ENCODE measurements around the gene RSPO4. TPM values are rescaled to one million over a fixed set of nuclear protein-coding genes. Genes with fewer than 3 reads are reported as not detected.

Gene RSPO4
- total RNA-seq, 1 donor from 2014 or later = not detected

DNA sequence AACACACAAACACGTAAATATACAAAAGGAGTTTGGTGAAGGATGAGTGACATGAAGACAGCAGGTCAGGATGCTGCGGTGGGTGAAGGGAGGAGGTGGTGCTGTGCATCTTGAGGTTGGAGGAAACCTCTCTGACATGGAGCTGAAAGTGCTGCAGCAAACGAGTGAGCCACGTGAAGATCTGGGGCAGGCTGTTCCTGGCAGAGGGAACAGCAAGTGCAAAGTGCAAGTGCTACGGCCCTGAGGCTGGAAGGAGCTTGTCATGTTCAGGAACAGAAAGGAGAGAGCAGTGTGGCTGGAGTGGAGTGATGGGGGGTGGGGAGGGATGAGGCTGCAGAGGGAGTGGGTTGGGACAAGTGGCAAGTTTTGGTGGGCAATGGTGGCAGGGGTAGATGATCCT is 61.2 kb downstream of the RSPO4 start:
- DNase-seq = no peak

DNA sequence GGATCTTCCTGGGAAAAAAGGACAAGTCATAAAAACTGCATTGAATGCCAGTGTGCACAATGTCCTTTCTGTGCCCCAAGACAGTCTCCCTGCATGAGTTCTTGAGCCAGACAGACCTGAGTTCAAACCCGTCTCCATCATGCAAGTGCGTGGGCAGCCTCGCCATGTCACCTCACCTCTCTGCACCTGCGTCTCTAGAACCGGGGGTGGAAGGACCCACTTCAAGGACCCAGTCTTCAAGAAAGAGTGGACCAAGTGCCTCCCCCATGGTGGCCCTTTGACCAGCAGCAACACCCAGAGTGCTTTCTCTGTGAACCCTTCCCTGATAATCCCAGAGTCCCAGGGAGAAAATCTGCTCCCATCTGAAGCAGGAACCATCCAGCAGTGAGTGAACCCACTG is 62.5 kb downstream of the RSPO4 start:
- no peak for DNase-seq

DNA sequence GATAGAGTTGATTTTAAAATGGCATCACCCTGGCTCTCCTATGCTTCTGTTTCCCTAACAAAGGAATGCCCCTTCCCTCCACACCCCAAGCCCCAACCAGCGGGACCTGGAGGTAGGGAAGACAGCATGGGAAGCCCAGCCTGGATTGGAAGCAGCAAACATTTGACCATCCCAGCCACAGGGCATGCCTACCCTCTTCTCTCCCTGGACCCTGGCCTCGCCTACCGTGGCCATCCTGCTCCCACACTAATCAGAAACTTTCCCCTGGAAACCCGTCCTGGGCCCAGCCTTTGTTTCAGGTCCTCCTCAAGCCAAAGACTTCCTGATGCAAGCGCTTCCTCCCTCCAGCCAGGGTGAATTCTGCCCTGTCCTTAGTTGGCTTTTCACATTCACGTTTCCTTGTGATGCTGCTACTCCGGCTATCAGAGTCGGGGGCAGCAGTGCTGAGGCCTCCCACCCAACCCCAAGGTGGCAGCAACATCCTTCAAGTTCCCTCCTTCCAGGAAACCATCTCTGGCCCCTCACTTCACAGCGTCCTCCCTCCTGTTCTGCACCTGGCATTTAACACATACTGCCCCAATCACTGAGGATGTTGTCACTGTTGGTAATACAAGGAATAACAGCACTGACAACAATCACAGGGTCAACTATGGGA is 67.8 kb downstream of the RSPO4 start:
- DNase-seq = no peak

DNA sequence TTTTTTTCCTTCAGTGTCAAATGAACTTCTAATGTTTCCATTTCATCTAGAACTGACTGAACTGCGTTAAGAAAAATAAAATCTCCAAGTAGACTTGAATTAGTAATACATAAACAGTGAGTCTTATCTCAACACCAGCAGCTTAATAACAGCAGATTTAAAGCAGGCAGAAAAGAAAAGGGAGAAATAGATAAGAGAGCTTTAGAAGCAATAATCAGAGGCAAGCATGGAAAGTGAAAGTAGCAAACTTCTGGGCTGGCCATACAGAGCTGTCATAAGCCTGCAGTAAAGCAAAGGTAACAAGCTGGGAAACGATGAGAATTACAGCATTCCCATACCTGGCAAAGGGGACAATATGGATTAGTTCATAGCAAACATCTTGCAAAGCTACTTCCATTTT is 69.1 kb downstream of the RSPO4 start:
- no peak for DNase-seq

DNA sequence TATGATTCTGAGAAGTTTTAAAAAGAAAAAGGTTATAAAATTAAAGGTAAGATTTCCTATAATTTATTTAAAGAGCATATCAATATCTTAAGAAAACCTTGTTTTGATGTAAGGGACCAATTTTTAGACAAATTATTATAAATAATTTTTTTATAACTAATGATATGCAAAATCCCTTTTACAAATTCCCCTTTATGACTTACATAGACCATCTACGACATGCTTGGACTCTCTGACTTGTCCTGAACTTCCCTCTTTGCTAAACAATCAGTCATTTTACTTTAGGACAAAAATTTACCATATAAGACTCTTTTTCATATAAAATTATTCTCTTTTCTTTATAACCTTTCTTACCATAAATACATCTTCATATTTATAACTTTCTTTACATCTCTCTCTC is 70.7 kb downstream of the RSPO4 start:
- no peak for DNase-seq

DNA sequence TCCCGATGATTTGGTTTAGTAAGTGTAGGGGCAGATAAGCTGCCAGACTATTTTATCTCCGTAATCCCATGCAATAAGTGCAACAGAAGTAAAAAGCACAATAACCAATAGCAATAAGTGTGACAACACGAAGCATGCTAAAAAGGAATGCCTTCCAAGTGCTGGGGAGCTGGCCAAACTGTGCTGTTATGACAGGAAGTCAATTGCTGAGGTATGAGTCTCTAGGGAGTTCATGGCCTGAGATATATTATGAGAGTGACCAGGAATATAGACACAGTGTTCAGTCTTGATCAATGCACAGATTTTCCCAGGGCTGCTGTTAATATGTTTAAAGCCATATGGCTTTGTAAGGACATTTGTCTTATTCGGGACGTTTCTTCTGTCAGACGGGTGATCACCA is 75.4 kb downstream of the RSPO4 start:
- no peak for DNase-seq

DNA sequence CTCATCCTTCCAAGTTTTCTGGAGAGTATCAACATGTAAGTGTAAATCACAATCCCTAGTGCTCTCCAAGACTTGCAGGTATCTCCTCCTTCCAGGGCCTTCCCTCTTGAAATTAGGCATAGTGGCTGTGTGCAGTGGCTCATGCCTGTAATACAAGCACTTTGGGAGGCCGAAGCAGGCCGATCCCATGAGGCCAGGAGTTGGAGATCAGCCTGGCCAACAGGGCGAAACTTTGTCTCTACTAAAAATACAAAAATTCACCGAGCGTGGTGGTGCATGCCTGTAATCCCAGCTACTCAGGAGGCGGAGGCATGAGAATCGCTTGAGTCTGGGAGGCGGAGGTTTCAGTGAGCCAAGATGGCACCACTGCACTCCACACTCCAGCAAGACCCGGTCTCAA is 76.6 kb downstream of the RSPO4 start:
- DNase-seq = no peak

DNA sequence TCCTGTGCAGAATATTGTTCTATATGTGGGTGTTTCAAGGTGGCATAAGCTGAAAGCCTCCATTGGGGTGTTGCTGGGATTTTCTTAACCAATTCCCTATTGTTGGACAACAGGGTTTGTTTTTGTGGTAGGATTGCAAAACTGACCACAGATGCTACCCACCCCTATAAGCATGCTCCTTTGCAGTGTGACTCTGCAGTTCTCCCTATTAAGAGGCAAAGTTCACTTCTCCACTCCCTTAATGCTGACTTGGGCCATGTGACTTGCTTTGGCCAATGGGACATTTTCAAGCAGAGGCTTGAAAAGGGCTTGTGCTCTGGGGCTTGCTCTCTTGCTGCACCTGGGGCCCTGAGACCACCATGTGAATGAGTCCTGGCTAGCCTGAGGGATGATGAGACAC is 77.5 kb downstream of the RSPO4 start:
- DNase-seq = no peak

DNA sequence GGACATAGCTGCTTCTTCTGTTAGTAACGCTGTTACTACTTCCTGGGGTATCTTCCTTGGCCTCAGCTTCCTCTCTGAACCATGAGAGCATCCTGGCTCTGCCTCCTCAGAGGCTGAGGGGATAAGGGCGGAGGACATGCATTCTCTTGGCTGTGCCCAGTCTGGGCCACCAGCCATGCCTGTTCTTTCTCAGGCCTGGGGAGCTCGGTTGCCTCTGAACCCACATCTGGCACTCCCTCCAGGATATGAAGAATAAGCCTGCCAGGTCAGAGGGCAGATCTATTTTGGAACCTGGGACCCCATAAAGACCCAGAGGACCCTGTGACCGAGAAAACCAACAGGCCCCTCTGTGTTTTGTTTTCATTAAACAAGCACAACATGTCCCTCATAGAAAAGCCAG is 79.3 kb downstream of the RSPO4 start:
- no peak for DNase-seq

DNA sequence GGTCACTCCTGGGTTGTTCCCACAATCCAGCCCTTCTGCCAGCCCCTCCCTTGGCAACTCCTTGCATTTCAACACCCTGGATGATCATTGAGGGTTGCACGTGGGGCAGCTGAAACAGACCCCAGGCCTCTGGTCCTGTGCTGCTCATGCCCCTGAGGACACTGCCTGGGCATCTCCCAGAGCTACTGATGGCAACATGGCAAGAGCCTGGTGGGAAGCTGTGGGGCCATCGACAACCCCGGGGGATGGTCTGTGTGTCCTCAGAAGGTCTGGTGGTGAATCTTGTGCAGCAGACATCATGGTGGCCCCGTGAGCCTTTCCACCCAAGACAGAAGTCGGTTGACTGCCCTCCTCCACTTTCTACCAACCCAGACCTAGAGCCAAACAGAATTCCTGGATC is 81.0 kb downstream of the RSPO4 start:
- no peak for DNase-seq

DNA sequence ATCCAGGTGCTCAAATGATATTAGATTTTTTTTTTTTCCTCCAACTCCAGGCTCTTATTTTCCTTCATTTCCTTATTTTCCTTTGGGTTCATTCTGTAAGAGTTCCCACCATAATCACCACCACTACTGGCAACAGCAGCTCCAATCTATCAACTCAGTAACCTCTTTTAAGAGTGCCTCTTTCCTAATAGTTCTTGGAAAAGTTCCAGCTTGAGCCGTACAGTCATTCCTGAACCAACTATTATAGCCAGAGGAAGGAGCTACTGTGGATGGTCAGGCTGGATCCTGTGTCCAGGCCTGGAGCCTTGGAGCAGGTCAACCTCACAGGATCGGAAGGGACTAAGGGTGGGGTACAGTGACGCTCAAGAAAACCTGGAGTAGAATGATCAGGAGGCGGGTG is 81.8 kb downstream of the RSPO4 start:
- no peak for DNase-seq

DNA sequence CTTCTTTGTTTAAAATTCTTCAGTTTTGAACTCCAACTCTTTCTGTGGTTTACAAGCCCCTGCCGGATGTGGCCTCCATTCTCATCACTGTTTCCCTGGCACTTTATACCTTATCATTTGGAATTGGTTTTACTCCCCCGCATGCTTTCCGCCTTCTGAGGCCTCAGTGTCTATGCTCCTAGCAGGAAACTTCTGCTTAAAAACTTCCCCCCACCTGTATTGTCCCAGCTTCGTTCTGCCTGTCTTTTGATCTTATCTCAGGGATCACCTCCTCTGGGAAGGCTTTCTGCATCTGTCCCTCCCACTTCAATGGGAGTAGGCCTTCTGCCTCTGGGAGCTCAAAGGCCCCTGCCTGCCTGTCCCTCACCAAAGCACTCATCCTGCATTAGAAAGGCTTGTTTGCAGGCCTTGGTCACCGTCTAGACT is 82.6 kb downstream of the RSPO4 start:
- DNase-seq = no peak

DNA sequence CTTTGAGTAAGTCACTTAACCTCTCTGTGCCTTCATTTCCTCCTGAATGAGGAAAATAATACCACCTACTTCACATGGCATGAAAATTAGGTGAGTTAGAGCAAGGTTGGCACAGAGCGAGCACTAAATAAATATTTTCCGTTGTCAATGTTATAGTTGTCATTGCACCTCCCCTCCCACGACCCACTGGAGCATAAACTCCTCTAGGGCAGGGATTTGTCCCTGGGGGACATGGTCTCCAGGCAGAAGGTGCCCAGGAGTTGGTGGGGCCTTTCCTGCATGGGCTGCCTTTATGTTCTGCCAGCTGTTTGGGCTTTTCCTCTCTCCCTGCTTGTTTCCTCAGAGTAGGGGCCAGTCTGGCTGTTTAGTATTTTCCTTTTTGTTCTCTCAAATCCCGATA is 84.7 kb downstream of the RSPO4 start:
- no peak for DNase-seq

DNA sequence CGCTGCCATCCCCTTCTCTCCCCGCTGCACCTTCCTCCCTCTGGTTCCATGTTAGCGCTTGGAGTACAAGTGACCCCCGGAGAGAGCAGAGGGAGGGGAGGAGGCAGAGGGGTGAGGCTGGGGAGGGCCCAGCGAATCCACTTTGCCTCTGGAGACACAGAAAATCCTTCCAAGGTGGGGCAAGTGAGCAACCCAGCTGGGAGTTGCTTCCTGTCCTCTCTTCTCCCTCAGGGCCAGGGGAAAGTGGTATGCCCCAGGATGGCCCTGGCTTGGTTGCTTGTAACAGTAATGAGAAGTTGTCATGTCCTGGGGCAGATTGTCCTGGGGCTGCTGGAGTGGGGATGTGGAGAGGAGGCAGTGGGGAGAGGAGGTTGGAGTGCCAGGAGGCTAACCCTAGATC is 85.3 kb downstream of the RSPO4 start:
- DNase-seq = no peak

DNA sequence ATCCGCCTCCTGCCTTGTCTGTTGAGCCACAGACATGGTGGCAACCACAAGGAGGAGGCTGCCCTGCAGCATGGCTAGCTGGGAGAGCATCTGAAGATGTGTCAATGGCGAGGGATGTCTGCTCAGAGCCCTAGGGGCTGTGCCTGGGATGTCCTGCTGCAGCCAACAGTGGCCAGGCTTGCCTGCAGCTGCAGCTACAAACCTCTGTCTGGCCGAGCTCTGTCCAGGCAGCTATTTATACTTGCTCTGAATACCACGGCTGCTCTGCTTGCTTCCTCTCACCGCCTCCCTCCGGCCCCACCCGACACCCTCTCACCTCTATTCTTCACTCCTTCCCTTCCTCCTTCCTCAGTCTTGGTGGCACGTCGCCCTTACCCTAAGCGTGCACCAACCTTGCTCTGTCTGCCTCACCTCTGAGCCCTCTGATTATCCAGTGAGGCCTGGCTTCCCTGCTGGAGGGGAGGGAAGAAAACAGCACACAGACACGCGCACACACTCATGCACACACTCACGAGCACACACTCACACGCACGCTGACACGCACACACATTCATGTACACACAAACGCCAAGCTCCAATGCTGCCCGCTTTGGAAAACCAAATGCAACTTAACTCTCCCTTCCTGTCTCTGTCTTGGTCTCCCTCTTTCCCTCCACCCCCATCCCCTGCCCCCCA is 85.8 kb downstream of the RSPO4 start, which contains the start of gene ANGPT4:
Gene ANGPT4, minus strand, starts transcription at position 210 of the 675 bp plus-strand sequence. Its CDS starts 120 bp downstream, at position 90.
- DNase-seq = no peak

DNA sequence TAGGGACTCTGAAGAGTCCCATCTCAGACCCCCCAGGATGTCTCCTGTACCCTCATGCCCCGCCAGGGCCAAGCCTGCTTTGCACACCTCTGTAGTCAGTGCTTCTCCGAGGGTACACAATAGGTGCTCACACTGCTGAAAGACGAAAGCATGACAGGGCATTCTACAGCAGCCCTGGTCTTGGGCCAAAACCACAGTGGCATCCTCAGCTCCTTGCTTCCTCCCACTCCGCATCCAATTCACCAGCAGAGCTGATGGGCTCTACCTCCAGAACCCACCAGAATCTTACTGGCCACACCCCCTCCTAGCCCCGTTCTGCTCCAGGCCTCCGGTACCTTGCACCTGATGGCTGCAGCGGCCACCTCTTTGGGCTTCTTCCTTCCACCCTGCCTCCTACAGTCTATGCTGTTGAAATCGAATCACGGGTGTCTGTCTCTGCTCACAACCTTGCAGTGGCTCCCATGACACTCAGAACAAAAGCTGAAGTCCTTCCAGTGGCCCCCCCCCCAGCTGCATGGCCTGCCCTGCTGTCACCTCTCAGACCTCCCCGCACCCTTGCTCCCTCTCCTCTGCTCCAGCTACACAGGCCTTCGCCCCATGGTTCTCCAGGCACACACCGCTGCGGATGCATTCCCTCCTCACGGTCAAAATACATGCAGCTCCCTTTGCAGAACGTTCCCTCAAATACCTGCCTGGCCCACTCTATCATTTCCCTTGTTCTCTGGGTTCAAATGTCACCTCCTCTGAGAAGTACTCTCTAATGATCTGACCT is 87.2 kb downstream of the RSPO4 start:
- DNase-seq = no peak

DNA sequence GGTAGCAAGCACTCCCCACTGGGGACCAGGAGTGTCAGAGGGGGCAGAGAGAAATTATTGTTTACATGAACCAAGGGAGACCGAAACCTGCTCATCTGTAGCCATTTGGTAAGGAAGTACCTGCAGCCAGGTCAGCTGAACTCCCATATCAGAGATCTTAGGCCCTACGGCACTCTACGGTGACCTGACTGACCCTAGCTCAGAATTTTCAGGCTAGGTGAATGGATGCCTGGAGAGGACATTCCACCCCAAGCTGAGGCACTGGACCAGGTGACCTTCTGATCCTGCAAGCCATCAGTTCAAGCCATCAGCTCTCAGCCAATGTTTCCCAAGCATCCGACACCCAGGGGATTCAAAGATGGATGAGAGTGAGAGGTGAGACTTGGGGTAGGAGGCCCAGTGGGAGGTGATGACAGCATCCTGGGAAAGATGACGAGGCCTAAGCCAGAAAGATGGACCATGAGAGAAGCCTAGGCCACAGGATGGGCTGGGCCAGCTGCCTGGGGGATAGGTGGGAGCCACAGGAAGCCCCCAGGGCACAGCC is 88.7 kb downstream of the RSPO4 start:
- DNase-seq = no peak

DNA sequence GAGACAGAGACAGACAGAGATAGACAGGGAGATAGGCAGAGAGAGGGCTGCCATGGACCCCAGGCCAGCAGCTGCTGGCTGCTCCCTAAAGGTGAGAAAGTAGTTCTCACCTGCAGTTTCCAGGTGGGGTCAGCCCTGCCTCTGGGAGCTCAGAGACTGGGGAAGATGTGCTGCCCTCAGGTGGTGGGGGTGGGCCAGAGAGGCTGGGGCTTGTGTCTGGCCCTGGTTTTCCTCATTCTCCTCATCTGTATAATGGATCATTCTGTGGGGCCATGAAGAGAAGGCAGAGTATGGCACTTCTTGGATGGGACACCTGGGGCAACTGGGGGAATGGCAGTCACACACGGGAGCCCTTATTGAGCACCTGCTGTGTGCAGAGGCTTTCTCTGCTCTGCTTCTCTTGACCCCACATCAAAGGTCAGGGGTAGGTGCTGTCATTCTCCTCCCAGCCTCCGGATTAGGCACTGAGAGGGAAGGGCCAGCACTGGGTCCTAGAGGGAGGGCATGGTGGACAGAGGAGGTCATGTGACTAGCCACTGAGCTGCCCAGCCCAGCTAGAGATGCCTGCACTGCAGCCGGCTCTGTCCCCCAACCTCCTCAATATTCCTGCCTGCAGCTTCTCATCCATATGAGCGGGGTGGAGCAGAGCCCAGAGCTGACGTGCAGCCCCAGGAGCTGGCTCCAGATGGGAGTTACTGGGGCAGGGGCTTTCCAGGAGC is 90.1 kb downstream of the RSPO4 start:
- DNase-seq = no peak

DNA sequence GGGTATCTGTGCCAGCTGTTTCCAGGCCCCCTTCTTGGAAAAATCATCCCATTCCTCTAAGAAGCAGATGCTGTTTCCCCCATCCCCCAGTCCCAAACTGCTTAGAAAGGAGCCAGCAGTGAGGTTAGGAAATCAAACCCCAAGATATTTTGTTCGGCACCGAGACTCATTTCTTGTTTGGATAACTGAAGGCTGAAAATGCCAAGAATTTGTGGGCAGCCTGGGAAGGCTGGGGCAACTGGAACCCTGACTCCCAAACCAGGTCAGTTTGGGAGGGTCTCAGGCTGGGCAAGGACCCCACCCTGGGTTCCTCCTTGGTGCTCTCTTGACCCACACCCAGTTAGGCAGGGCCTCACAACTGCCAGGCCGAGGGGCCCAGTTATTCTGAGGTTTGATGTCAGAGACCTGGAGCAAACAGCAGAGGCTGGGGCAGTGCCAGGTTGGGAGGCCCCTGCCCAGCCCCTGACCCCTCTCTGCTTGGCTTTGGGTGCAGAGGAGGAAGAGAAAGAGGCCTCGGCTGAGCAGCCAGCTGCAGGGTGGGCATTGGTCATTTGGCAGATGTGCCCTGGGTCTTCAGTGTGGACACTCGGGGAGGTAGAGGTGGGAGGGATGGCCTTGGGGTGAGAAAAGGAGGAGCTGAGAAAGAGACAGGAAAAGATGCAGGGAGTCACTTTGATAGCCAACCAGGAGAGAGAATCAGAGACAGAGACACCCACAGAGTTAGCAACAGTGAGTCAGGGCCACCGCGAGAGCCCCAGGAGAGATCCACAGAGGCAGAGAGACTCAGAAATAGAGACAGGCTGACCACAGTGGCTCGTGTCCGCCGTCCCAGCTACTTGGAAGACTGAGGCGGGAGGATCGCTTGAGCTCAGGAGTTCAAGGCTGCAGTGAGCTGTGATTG is 91.0 kb downstream of the RSPO4 start:
- no peak for DNase-seq

DNA sequence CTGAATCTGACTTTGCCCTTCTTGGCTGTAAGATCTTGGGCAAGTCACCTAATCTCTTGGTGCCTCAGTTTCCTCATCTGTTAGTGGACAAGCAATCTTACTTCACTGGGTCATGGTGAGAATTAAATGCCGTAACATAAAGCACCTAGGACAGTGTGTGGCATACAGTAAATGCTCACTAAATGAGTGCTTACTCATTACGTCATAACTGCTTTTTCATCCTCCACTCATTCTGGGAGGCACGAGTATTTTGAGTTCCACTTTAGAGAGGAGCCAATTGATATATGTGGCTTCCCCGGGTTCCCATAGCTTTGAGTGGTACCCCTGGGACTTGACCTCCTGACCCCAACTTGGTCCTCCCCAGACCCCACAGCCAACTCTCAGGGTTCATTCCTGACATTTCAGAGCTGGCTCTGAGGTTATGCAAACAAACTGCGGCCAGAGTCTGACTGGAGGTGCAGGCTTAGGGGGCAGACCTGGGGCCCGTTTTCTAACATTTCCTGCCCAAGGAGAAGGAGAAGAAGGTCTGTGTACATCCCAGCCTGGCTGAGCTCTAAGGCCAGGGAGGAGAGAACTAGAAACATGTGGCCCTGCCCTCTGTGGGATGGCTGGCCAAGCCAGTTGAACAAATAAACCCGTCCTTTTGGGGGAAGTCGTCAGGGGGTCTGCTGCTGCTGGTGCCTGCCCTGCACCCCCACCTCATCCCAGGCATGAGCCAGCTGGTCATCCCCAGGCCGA is 91.8 kb downstream of the RSPO4 start:
- DNase-seq = no peak

DNA sequence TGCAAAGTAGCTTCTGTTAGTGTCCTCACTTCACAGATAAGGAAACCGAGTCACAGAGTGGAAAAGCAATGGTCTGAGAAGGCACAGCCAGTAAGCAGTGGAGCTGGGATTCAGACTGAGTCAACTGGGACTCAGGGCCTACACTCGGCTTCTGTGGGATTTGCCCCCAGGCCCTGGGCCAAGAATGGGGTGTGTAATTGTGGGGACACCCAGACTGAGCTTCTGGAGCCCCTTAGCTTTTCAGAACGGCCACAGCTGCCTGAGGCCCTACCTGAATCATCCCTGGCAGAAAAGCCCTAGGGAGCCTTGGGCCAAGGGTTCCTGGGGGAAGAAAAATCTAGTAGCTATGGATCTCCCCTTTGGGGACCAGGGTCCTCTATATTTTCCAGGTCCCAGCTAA is 92.5 kb downstream of the RSPO4 start:
- DNase-seq = no peak
